NCI-H2081 (cell line): ENCODE results near the gene THOP1.

Experiments used
- DNase-seq, 2 experiments: peaks; one replicate each; lab custom pipeline; 2025; lab: John Stamatoyannopoulos, UW

The THOP1 gene

DNA sequence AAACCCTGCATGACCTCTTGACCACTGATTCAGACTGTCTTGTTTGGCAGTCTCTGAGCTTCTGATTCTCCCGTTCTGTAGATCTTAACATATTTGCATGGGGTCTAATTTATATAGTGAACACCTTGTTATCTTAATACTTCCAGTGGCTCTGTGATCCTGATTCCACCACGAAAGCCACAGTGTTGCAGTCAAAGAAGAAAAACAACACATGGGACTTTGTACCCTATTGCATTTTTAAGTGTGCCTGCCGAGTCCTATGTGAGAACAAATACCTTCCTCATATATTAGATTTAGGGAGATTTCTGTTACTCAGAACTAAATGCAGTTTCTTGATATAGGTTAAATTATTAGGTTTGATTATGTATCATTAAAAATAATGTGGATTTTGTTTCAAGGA, 69.5 kb downstream of the THOP1 start:
- no peak for DNase-seq

DNA sequence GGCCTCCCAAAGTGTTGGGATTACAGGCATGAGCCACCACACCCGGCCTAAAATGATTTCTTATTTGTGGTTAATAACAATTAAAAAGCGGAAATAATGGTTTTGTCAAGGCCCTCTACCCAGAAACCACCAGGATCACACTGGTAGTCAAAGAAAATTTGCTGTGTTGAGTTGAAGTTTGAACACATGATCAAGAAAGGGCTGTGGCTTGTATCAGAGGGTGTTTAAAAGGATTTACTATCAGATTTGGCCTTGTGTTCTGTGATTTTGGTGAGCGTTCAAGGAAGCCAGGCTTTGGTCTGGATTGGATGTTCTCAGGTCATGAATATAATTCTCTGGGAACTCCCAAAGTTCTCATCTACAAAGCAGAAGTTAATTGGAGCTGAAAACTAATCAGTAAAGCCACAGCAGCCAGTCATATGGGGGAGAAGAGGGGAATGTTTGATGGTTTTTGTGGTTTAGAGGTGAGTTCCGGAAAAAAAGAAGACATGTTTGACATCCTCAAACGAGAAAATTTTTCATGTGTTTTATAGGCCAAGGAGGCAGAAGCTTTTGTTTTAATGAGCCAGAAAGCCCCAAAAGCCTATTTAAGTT, 71.3 kb downstream of the THOP1 start:
- no peak for DNase-seq

DNA sequence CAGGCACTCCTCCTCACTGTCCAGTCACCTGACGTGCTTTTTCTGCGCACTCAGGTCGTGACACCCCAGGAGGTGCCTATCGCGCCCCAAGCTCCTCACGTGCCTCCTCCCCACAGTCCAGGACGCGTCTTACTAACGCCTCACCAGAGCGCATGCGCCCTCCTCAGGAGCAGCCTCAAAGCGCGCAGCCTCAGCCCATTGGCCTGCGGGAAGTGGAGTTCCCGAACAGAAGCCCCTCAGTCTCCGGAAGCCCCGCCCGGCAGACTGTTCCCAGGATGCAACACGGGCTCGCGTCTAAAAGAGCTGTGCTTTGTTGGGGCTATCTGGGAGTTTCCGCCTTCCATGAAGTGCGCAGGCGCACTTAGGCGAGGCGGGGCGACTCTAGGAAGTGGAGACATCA, 73.6 kb downstream of the THOP1 start:
- no peak for DNase-seq

DNA sequence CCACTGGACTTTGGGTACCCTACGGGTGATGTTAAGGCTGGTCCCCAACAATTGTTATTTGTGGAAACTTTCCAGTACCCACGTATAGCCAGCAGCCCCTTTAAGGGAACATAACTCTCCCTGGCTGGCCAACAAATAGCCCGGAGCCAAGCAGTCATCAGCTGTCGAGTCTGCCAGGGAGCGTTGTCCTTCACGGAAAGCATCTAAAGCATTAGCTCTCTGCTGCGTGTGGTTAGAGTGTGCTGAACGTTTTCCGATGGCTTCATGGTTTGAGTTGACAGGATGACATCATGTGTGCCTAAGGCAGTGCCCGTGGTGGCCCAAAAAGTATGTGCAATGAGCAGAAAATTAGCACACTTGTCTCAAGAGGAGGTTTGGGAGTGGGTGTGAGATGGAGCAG, 78.5 kb downstream of the THOP1 start:
- no peak for DNase-seq
